Measurements from ENCODE around the gene OXSR1.

- no peak for TF ChIP-seq REST (IDR thresholded peaks at IDR 0.05)
- TF ChIP-seq CTCF (IDR thresholded peaks at IDR 0.05), result no peak
- no peak for TF ChIP-seq TP53 (CRISPR knock-in tag; IDR thresholded peaks at IDR 0.05)
- no peak for TF ChIP-seq HMGXB4 (CRISPR knock-in tag; IDR thresholded peaks at IDR 0.05; ENCODE audit: borderline replicate concordance)
- TF ChIP-seq POLR2A (IDR thresholded peaks at IDR 0.05; ENCODE audit: low read length), result no peak
- no peak for TF ChIP-seq SREBF2 (IDR thresholded peaks at IDR 0.05)
- no peak for TF ChIP-seq PHF8 (IDR thresholded peaks at IDR 0.05; ENCODE audit: borderline replicate concordance, low read depth)
- no peak for TF ChIP-seq MAFK (IDR thresholded peaks at IDR 0.05; ENCODE audit: partially characterized antibody)
- TF ChIP-seq KDM1A (IDR thresholded peaks at IDR 0.05; ENCODE audit: low read depth), result no peak
- no peak for TF ChIP-seq RAD21 (conservative IDR thresholded peaks at IDR 0.05 in 1 of 2, IDR thresholded peaks at IDR 0.05 in 1 of 2)
- no peak for TF ChIP-seq KDM5A (IDR thresholded peaks at IDR 0.05)
- TF ChIP-seq EP300 (IDR thresholded peaks at IDR 0.05), result no peak
- TF ChIP-seq NR3C1 (IDR thresholded peaks at IDR 0.05), result no peak
These were observed 39.8 kb upstream of the OXSR1 start for GRCh38 chr3:38125305-38126120.
